ENCODE data around the gene SLX9.

GRCh38 chr21:45017039-45017960 lies 77.5 kb downstream of the SLX9 start:
- TF ChIP-seq CTCF (IDR thresholded peaks at IDR 0.05 in 8 of 11, conservative IDR thresholded peaks at IDR 0.05 in 3 of 11) (no peak), POLR2AphosphoS5 (IDR thresholded peaks at IDR 0.05) (no peak), POLR2A (IDR thresholded peaks at IDR 0.05) (no peak)
